GM12878 (cell line): ENCODE measurements around the gene TES. TPM values are rescaled to one million over a fixed set of nuclear protein-coding genes. Genes with fewer than 3 reads are reported as not detected.

Source experiments
- ATAC-seq: fragments of 200-7000 bp; cut with Tn5 transposase; 3 replicates; pipeline ENCODE4 v1.9.1; 2020; ENCODE audit warnings: mild to moderate bottlenecking, moderate library complexity
- BruUV-seq: library from RNA; stranded (reverse); fragments of 400-500 nt; replicated peaks from 2 replicates; lab custom pipeline; 2021; lab: Mats Ljungman, UMichigan
- CTCF ChIA-PET: fragments of 300-600 bp; sonication (Branson Sonifier 250); formaldehyde crosslinking; extraction: SDS; loops from one replicate; lab custom pipeline; 2021; ENCODE audit warnings: inconsistent platforms; lab: Yijun Ruan, JAX
- POLR2A ChIA-PET: fragments of 350-600 bp; formaldehyde crosslinking; extraction: SDS; loops from one replicate; lab custom pipeline; 2021; ENCODE audit warnings: inconsistent platforms; lab: Charles Lee
- RAD21 ChIA-PET: fragments of 300-600 bp; sonication (Branson Sonifier 250); formaldehyde crosslinking; loops from one replicate; lab custom pipeline; 2023; ENCODE audit warnings: antibody characterized with exemption; ENCODE audit not compliant: unreplicated experiment; lab: Charles Lee
- SMC1A ChIA-PET: fragments of 300-600 bp; sonication (Branson Sonifier 250); formaldehyde crosslinking; loops from one replicate; lab custom pipeline; 2023; ENCODE audit not compliant: unreplicated experiment, uncharacterized antibody; lab: Charles Lee
- DNase-seq: peaks from one replicate; pipeline ENCODE4 v3.0.0-alpha.2; 2011; ENCODE audit warnings: low read depth, low spot score
- FAIRE-seq: peaks from 3 replicates; lab custom pipeline; 2011; peaks lifted over from hg19 to GRCh38; lab: Jason Lieb, UNC
- H2AFZ ChIP-seq: 2 replicates; pipeline ENCODE4 v1.6.0; 2011; ENCODE audit warnings: low read depth, low read length, control low read depth; ENCODE audit not compliant: control insufficient read depth
- H3K27ac ChIP-seq: 2 replicates; pipeline ENCODE4 v1.5.1; 2011; ENCODE audit warnings: control low read depth; ENCODE audit not compliant: control insufficient read depth, insufficient read depth
- H3K27me3 ChIP-seq, 2 experiments: replicated peaks in 1 of 2; 2 replicates each; pipeline versions ENCODE4 v1.6.0 to v1.6.1; 2011; ENCODE audit warnings: low read length in 1 of 2; ENCODE audit not compliant: control insufficient read depth in 2 of 2, insufficient read depth in 2 of 2
- H3K36me3 ChIP-seq, 2 experiments: 2 replicates each; pipeline ENCODE4 v1.5.1; 2011; ENCODE audit warnings: low read length in 1 of 2; ENCODE audit not compliant: control insufficient read depth in 2 of 2, insufficient read depth in 2 of 2
- H3K4me1 ChIP-seq: 2 replicates; pipeline ENCODE4 v1.6.1; 2011; ENCODE audit warnings: mild to moderate bottlenecking, low read length, moderate library complexity, mixed read lengths; ENCODE audit not compliant: control insufficient read depth, insufficient read depth
- H3K4me2 ChIP-seq: 2 replicates; pipeline ENCODE4 v1.6.0; 2011; ENCODE audit warnings: control low read depth; ENCODE audit not compliant: control insufficient read depth, insufficient read depth
- H3K4me3 ChIP-seq: fragments of 200-600 bp; sonication (generic); 2 replicates; pipeline ENCODE4 v1.5.1; 2016
- H3K79me2 ChIP-seq: 2 replicates; pipeline ENCODE4 v1.6.0; 2011; ENCODE audit warnings: low read length; ENCODE audit not compliant: control insufficient read depth, insufficient read depth
- H3K9ac ChIP-seq: 2 replicates; pipeline ENCODE4 v1.8.0; 2011; ENCODE audit warnings: low read length, control low read depth, mixed read lengths; ENCODE audit not compliant: control insufficient read depth, insufficient read depth
- H3K9me3 ChIP-seq: replicated peaks from 3 replicates; pipeline ENCODE4 v1.5.1; 2011; ENCODE audit warnings: mild to moderate bottlenecking, low read length; ENCODE audit not compliant: control insufficient read depth, insufficient read depth
- H4K20me1 ChIP-seq: 2 replicates; pipeline ENCODE4 v1.6.0; 2011; ENCODE audit not compliant: control insufficient read depth, insufficient read depth
- BACH1 ChIP-seq: fragments of 450-650 bp; IDR thresholded peaks from 2 replicates; pipeline ENCODE4 v1.6.1; 2017; ENCODE audit warnings: mild to moderate bottlenecking, borderline replicate concordance
- CBX5 ChIP-seq: sonication (generic); IDR thresholded peaks from 2 replicates; pipeline ENCODE4 v1.6.1; 2016; ENCODE audit warnings: low read depth, moderate library complexity, mild to moderate bottlenecking, inconsistent platforms
- E2F4 ChIP-seq: IDR thresholded peaks from 2 replicates; pipeline ENCODE4 v1.6.1; 2012; ENCODE audit warnings: low read depth, low read length, improper control_type of control experiment
- E4F1 ChIP-seq: fragments of 450-650 bp; IDR thresholded peaks from 2 replicates; pipeline ENCODE4 v1.6.1; 2018; ENCODE audit warnings: borderline replicate concordance, mild to moderate bottlenecking; ENCODE audit not compliant: partially characterized antibody
- ELK1 ChIP-seq: IDR thresholded peaks from 2 replicates; pipeline ENCODE4 v1.6.1; 2012; ENCODE audit warnings: low read depth, low read length, improper control_type of control experiment
- FOXM1 ChIP-seq: IDR thresholded peaks from 2 replicates; pipeline ENCODE4 v1.6.1; 2012; ENCODE audit warnings: low read depth, mild to moderate bottlenecking, inconsistent platforms, low read length, moderate library complexity
- GABPA ChIP-seq: IDR thresholded peaks from 2 replicates; pipeline ENCODE4 v1.6.1; 2014; ENCODE audit warnings: antibody characterized with exemption, low read depth, mild to moderate bottlenecking, inconsistent platforms
- GATAD2B ChIP-seq: fragments of 450-650 bp; conservative IDR thresholded peaks from 2 replicates; pipeline ENCODE4 v1.6.1; 2017; ENCODE audit warnings: low read depth, mild to moderate bottlenecking, moderate library complexity
- HSF1 ChIP-seq: fragments of 150-350 bp; IDR thresholded peaks from 2 replicates; pipeline ENCODE4 v1.6.1; 2014; ENCODE audit warnings: mild to moderate bottlenecking, low read depth, low read length
- JUNB ChIP-seq: IDR thresholded peaks from 2 replicates; pipeline ENCODE4 v1.6.1; 2016; ENCODE audit warnings: antibody characterized with exemption, mild to moderate bottlenecking
- KDM1A ChIP-seq: fragments of 200-600 bp; sonication (generic); IDR thresholded peaks from 2 replicates; pipeline ENCODE4 v1.6.1; 2016; ENCODE audit warnings: borderline replicate concordance
- NRF1 ChIP-seq: conservative IDR thresholded peaks from 2 replicates; pipeline ENCODE4 v1.6.1; 2011; ENCODE audit warnings: mild to moderate bottlenecking, low read depth, low read length, improper control_type of control experiment
- PAX8 ChIP-seq: fragments of 450-650 bp; IDR thresholded peaks from 2 replicates; pipeline ENCODE4 v1.6.1; 2017; ENCODE audit warnings: mild to moderate bottlenecking, moderate library complexity
- SMAD1 ChIP-seq: fragments of 450-650 bp; IDR thresholded peaks from 2 replicates; pipeline ENCODE4 v1.6.1; 2018; ENCODE audit warnings: mild to moderate bottlenecking, low read depth; ENCODE audit not compliant: partially characterized antibody
- SMAD5 ChIP-seq: IDR thresholded peaks from 2 replicates; pipeline ENCODE4 v1.6.1; 2016; ENCODE audit warnings: antibody characterized with exemption, low read depth
- STAT1 ChIP-seq: fragments of 450-650 bp; conservative IDR thresholded peaks from 2 replicates; pipeline ENCODE4 v1.6.1; 2014; ENCODE audit warnings: antibody characterized with exemption, mild to moderate bottlenecking
- TARDBP ChIP-seq: IDR thresholded peaks from 2 replicates; pipeline ENCODE4 v1.6.1; 2016; ENCODE audit warnings: borderline replicate concordance
- TBL1XR1 ChIP-seq: IDR thresholded peaks from 2 replicates; pipeline ENCODE4 v1.6.1; 2012; ENCODE audit warnings: low read depth, low read length, improper control_type of control experiment
- YBX1 ChIP-seq: fragments of 450-650 bp; IDR thresholded peaks from 2 replicates; pipeline ENCODE4 v1.6.1; 2016; ENCODE audit warnings: antibody characterized with exemption
- ZSCAN29 ChIP-seq: fragments of 450-650 bp; IDR thresholded peaks from 2 replicates; pipeline ENCODE4 v1.6.1; 2017; ENCODE audit warnings: mild to moderate bottlenecking, moderate library complexity
- in situ Hi-C: fragments of 300-500 bp; cut with MboI; formaldehyde crosslinking; loops from 9 replicates; pipeline ENCODE4 v1.14.3; 2018; ENCODE audit warnings: mixed read lengths
- intact Hi-C: fragments of 100-400 bp; cut with micrococcal nuclease; formaldehyde crosslinking; loops from one replicate; pipeline ENCODE4 v1.14.2; 2022; ENCODE audit not compliant: unreplicated experiment
- polyA plus RNA-seq, 11 experiments: library from polyadenylated mRNA; depleted of rRNA in 4 of 11; unstranded in 6 of 11; stranded (reverse) in 5 of 11; fragments of >200 nt; fragmentation: Nextera tagmentation in 4 of 11; fragmentation: Illumina TruSeq in 1 of 11; extraction: Ambion mirVana in 4 of 11; extraction: Trizol in 1 of 11; gene quantifications; 1 replicate in 1 of 11; 2 replicates in 10 of 11; pipeline versions ENCODE4 v1.2.1 to v1.2.3, GENCODE V29; 2011 to 2016; ENCODE audit warnings: inconsistent platforms in 2 of 11, missing spikeins in 2 of 11, low read depth in 1 of 11
- total RNA-seq, 4 experiments: library from RNA; depleted of rRNA in 3 of 4; stranded (reverse); fragments of >200 nt in 3 of 4; fragmentation: Illumina TruSeq in 1 of 4; extraction: Trizol in 1 of 4; gene quantifications; 2 replicates each; pipeline versions ENCODE4 v1.2.1 to v1.2.3, GENCODE V29; 2013 to 2021

Gene TES
- total and polyA plus RNA-seq, 10 of the 15 experiments (the other 5 are each of a cell fraction or from before 2014, with no cell fraction given), result 31.2 to 77.5 (median 59.2) TPM

GRCh38 chr7:116232350-116232749 lies 22.0 kb downstream of the TES start:
- intact Hi-C loops, result no loop called here
- H3K9ac ChIP-seq, result no peak overlapping the region
- no TSS peak for BruUV-seq
- ATAC-seq, result no peak
- peaks cover 0 to 9% of the 10 kb centered on the region in 2 experiments; a peak in 3 of 4 replicates for H3K36me3 ChIP-seq
- H2AFZ ChIP-seq, result no peak overlapping the region
- H4K20me1 ChIP-seq, result no peaks in the 10 kb centered on the region
- ChIA-PET SMC1A (interaction anchor here (0.9 to 10.5 kb wide), 10 partner anchors 13 to 156 kb away, joined by 3 to 188 read pairs (median 4); partner anchors contain the start of gene TES), CTCF (interaction anchor here (0.6 to 6.4 kb wide), 10 partner anchors 9 to 356 kb away, joined by 3 to 76 read pairs (median 4); no protein-coding TSS in a partner anchor), POLR2A (no interaction called here), RAD21 (interaction anchor here (1.3 to 3.7 kb wide), 6 partner anchors 20 to 94 kb away, joined by 3 to 31 read pairs (median 4); partner anchors contain the start of gene TES)
- H3K27me3 ChIP-seq, result no peaks in the 10 kb centered on the region
- in situ Hi-C loops, result no loop called here
- peaks cover 59% of the 10 kb centered on the region for H3K79me2 ChIP-seq
- no peak overlapping the region for H3K4me3 ChIP-seq
- H3K9me3 ChIP-seq, result no peaks in the 10 kb centered on the region
- H3K4me1 ChIP-seq, result peaks cover 21% of the 10 kb centered on the region
- no peak for TF ChIP-seq E2F4
- TF ChIP-seq HSF1, result no peak
- no peak for TF ChIP-seq TARDBP
- no peak for TF ChIP-seq CBX5
- no peak for TF ChIP-seq ELK1
- no peak for TF ChIP-seq FOXM1
- no peak for TF ChIP-seq E4F1
- TF ChIP-seq GABPA, result no peak
- no peak for TF ChIP-seq KDM1A
- TF ChIP-seq BACH1, result no peak
- TF ChIP-seq SMAD1, result no peak
- TF ChIP-seq JUNB, result no peak
- TF ChIP-seq ZSCAN29, result no peak
- no peak for TF ChIP-seq SMAD5
- TF ChIP-seq YBX1, result no peak
- TF ChIP-seq NRF1, result no peak
- TF ChIP-seq STAT1, result no peak
- TF ChIP-seq TBL1XR1, result no peak
- no peak for TF ChIP-seq PAX8
- no peak for TF ChIP-seq GATAD2B
- DNase-seq, result no peak
- no peak overlapping the region for H3K27ac ChIP-seq
- FAIRE-seq, result no peak
- H3K4me2 ChIP-seq, result no peak overlapping the region
